HG03460 (cell line): Measurements from ENCODE around the gene YIF1A.

Source experiments
- ATAC-seq: cut with Tn5 transposase; IDR thresholded peaks from one replicate; pipeline ENCODE4 v1.9.1; 2021; ENCODE audit not compliant: unreplicated experiment

The YIF1A gene

DNA sequence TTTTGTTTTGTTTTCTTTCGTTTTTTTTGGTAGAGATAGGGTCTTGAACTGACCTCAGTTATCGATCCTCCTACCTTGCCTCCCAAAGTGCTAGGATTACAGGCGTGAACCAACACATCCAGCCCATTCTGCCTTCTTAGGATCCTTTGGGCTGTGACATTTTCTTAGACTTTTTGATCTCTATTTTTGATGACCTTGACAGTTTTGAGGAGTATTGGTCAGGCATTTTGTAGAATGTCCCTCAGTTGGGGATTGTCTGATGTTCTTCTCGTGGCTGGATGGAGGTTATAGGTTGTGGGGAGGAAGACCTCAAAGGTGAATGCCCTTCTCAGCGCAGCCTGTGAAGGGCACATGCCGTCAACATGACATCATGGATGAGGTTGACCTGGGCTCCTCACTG is 40.0 kb downstream of the YIF1A start:
- ATAC-seq, result no peak

GRCh38 chr11:66247801-66248200 is 41.1 kb downstream of the YIF1A start:
- ATAC-seq, result no peak

DNA sequence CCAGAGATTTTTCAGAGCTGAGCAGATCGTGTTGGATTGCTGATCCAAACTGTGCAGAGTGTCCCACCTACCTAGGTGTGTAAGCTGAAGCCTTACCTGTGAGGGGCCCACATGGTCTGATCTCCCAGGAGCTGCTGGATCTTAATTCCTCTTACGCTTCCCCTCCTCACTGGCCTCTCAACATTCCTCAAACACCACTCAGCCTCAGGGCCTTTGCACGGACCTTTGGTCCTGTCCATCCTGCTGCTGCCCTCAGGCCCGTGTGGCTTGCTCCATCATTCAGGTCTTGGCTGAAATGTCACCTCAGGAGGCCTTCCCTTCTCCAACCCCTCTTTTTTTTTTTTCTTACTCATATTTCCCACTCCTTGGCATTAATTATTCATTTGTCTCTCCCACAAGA is 41.6 kb downstream of the YIF1A start:
- ATAC-seq, result no peak

- no peak for ATAC-seq
Observed at GRCh38 chr11:66243782-66244535, 45.0 kb downstream of the YIF1A start.

DNA sequence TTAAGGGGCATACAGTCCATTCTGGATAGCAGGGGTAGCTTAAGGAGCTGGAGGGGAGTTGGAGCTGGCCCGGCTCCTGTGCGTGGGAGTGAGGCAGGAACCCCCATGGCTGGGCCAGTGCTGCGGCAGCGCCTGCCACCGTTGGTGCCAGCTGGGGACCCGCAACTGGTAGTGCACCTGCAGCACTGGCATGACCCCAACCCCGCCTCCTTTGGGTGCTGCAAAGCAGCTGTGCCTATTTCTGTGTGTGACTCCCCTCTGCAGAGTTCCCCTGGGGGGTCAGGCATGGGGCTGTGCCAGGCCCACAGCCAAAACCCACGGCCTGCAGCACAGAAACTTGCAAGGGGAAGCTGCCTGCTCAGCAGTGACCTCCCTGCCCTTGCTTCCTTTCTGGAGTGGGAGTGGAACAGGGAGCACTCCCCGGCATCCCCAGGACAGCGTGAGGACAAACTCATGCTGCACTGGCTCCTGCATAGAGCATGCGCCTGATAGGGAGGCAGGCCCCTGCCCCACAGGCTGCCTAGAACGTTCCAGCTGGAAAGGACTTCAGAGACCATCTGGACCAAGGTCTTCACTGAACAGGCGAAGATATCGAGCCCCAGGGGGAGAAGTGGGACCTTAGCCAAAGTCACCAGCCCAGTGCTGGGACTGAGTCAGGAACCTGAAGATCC is 46.7 kb downstream of the YIF1A start:
- no peak for ATAC-seq

DNA sequence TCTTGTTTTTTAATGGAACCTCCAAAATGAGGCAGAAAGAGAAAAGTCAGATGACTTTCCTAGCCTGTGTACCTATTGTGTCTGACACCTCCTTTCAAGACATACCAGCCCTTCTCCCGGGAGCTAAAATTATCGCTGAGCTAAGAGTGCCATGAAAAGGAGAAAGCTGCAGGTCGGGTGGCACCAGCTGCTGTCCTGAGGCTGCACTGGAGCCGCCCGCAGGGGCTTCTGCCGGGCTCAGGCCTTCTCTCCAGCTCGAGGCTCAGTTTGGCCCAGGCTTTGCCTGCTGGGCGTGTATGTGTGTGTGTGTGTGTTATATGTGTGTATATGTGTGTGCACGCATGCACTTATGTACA is 48.2 kb downstream of the YIF1A start:
- no peak for ATAC-seq

DNA sequence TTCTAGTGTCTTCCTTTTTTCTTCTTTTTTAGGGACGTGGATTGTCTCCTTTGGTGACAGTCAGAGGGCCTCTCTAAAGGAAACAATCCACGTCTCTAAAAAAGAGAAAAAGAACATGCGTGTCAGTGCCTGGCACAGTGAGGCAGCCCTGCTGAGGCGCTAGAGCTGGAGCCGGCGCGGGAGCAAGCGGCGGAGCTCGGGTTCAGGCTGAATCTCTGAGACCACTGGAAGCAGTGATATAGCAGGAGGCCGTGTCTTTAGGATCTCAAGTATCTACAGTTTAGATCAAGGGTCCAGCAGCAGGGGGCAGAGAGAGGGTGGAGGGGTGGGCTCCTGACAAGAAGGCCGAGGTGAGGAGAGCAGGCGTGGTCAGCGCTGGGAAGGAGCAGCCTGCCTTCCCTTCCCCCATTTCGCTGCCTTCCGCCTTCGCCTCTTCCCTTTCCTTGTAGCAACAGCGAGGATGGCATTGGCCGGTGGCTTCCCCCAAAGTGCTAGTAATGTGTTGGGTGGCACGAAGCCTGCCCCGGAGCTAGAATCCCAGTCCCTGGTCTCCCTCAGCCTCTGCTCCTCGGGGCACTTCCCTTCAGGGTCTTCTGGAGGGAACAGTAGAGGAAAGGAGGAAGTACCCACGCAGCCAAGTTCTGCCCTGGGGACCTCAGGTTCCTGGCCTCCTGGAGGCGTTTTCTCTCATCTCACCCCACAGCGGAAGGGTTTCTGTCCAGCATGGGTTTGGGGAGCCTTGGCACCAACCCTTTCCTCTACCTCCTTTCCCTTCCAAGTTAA is 48.8 kb downstream of the YIF1A start:
- no peak for ATAC-seq

DNA sequence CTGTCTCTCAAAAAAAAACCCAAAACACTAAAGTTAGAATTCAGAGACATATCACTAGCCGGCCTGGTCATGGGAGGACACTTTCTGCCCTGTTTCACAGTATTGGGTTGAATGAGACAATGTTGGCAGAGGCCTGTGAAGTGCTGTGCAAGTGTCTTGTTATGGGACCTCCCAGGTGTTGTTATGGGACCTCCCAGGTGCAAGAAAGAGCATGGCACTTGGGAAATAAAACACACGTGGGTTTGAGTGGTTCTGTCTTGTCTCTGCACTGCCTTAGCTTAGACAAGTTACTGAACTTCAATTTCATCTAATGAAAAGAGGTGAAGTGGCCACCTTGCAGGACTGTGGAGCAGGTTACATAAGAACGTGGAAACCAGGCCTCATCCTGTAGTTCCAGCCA is 49.4 kb downstream of the YIF1A start:
- ATAC-seq, result no peak

DNA sequence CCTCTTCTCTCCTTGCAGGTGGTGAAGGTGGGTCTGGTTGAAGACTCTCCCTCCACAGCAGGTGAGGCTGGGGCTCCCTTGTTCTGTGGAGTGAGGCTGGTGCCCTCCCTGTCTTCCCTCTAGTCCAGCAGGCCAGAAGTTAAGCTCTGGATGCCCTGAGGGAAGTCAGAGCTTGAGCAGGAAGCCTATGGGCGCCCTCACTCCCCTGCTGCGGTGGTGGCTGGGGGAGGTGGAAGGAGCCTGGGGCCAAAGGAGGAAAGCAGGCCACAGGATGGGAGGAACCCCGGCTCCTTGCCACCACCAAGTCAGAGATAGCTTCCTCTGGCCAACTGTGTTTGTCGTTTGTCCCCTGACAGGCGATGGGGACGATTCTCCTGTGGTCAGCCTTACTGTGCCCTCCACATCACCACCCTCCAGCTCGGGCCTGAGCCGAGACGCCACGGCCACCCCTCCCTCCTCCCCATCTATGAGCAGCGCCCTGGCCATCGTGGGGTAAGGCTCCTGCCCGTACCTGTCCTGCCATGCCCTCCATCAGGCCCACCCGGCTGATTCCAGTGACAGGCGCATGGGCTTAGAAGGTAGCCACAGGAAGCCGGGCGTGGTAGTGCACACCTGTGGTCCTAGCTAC is 50.0 kb downstream of the YIF1A start:
- ATAC-seq, result no peak

DNA sequence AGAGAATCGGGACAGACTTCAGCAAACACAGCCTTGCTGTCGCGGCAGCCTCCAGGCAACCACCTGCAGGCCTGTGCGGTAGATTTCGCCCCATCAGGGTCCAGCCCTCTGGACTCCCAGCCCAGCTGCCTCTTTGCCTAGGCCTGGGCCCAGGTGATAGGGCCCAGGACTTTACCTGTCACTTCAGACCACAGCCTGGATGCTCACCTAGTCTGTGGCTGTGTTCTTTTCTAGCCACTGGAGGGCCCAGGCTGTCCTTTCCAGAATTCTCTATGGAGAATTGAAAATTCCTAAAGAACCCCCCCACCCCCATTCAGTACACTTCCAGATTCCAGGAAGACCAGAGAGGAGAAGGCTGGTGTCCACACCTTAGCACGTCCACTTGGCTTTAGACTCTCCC is 51.1 kb downstream of the YIF1A start:
- ATAC-seq, result no peak

GRCh38 chr11:66235141-66235540 is 53.8 kb downstream of the YIF1A start:
- no peak for ATAC-seq
